NCI-H460 (cell line): Measurements from ENCODE around the gene CCDC92. TPM values are rescaled to one million over a fixed set of nuclear protein-coding genes. Genes with fewer than 3 reads are reported as not detected.

Experiments
- DNase-seq: peaks from one replicate; pipeline ENCODE4 v3.0.0-alpha.2; 2016; ENCODE audit warnings: low read depth; ENCODE audit errors: extremely low read depth
- small RNA-seq, 2 experiments: library from RNA; depleted of rRNA; stranded (forward); fragments of <200 nt; gene quantifications; one replicate each; pipeline ENCODE3, GENCODE V24; 2014
- total RNA-seq: library from RNA; depleted of rRNA; stranded (reverse); fragments of >200 nt; shearing (Covaris generic); gene quantifications from 2 replicates; pipeline ENCODE4 v1.2.3, GENCODE V29; 2014; rRNA removed

Gene CCDC92
- total RNA-seq, 1 experiment from 2014 or later: 10.2 TPM

- no peak for DNase-seq
Observed at GRCh38 chr12:123892853-123893252, 79.8 kb downstream of the CCDC92 start.

GRCh38 chr12:123892180-123892559 lies 80.5 kb downstream of the CCDC92 start:
- DNase-seq: no peak

- DNase-seq: no peak
Observed at GRCh38 chr12:123891516-123892179, 81.0 kb downstream of the CCDC92 start.

- no peak for DNase-seq
Observed at GRCh38 chr12:123891011-123891410, 81.6 kb downstream of the CCDC92 start.

- no peak for DNase-seq
Observed at GRCh38 chr12:123890536-123890902, 82.1 kb downstream of the CCDC92 start.

GRCh38 chr12:123889848-123890535 lies 82.6 kb downstream of the CCDC92 start:
- no peak for DNase-seq

GRCh38 chr12:123888989-123889388 lies 83.6 kb downstream of the CCDC92 start:
- DNase-seq: no peak

GRCh38 chr12:123886931-123887582 lies 85.6 kb downstream of the CCDC92 start:
- DNase-seq: no peak

GRCh38 chr12:123886258-123886657 lies 86.4 kb downstream of the CCDC92 start:
- DNase-seq: no peak

Small RNA genes lying within 50 kb of the gene (small RNA-seq; reads per million reads assigned to genes)
- gene AC068790.4: 0 reads per million in 2 experiments
- 0 reads per million in 2 experiments for gene AC068790.6

Other genes with a start within 250 kb of the CCDC92 start
- gene DNAH10, start 210.5 kb downstream of the CCDC92 start, total RNA-seq: 0.03 and 0.05 TPM in 2 replicates
- 85.8 and 95.5 TPM in 2 replicates for gene ZNF664, start 384 bp upstream of the CCDC92 start, total RNA-seq